Measurements from ENCODE around the gene PDXK.
"Not testable (repeated sequence)": the region's sequence is repeated elsewhere in the genome, so short reads cannot be mapped to it uniquely, and the experiment has no call there.

PDXK gene

GRCh38 chr21:43718872-43719747 is at the start of gene PDXK:
Gene PDXK, plus strand, starts transcription at chr21:43719129. Its CDS starts 166 bp downstream, at chr21:43719295.
- TF ChIP-seq POLR2A (IDR thresholded peaks at IDR 0.05; ENCODE audit: low read length), result peak; percentile 76
- no peak for TF ChIP-seq GATA1 (IDR thresholded peaks at IDR 0.05; ENCODE audit: low read depth, low read length)

GRCh38 chr21:43669828-43670605 is 48.9 kb upstream of the PDXK start:
- DNase-seq, result no peak

More at GRCh38 chr21:43718872-43719747, at the start of gene PDXK:
- DNase-seq, result peak; percentile 89 to 93

GRCh38 chr21:43675871-43676270 is 43.1 kb upstream of the PDXK start:
- TF ChIP-seq POLR2A (IDR thresholded peaks at IDR 0.05; ENCODE audit: low read length) (no peak), GATA1 (IDR thresholded peaks at IDR 0.05; ENCODE audit: low read depth, low read length) (no peak)
- no peak for DNase-seq

More at GRCh38 chr21:43669828-43670605, 48.9 kb upstream of the PDXK start:
- no peak for TF ChIP-seq POLR2A (IDR thresholded peaks at IDR 0.05; ENCODE audit: low read length)
- no peak for TF ChIP-seq GATA1 (IDR thresholded peaks at IDR 0.05; ENCODE audit: low read depth, low read length)

- TF ChIP-seq GATA1 (IDR thresholded peaks at IDR 0.05; ENCODE audit: low read depth, low read length) (no peak), POLR2A (IDR thresholded peaks at IDR 0.05; ENCODE audit: low read length) (no peak)
- no peak for DNase-seq
These were observed 42.5 kb upstream of the PDXK start for GRCh38 chr21:43676391-43676790.

GRCh38 chr21:43679951-43680350 is 39.0 kb upstream of the PDXK start:
- TF ChIP-seq GATA1 (IDR thresholded peaks at IDR 0.05; ENCODE audit: low read depth, low read length), result no peak
- no peak for DNase-seq

GRCh38 chr21:43680421-43680820 is 38.5 kb upstream of the PDXK start:
- DNase-seq, result not testable (repeated sequence)

- no peak for TF ChIP-seq POLR2A (IDR thresholded peaks at IDR 0.05; ENCODE audit: low read length)
- TF ChIP-seq GATA1 (IDR thresholded peaks at IDR 0.05; ENCODE audit: low read depth, low read length), result no peak
- no peak for DNase-seq
These were observed 37.3 kb upstream of the PDXK start for GRCh38 chr21:43681650-43682049.

- DNase-seq, result no peak
- TF ChIP-seq GATA1 (IDR thresholded peaks at IDR 0.05; ENCODE audit: low read depth, low read length) (no peak), POLR2A (IDR thresholded peaks at IDR 0.05; ENCODE audit: low read length) (no peak)
These were observed 34.5 kb upstream of the PDXK start for GRCh38 chr21:43684424-43684823.

GRCh38 chr21:43686811-43687565 is 31.9 kb upstream of the PDXK start:
- DNase-seq, result no peak
- no peak for TF ChIP-seq GATA1 (IDR thresholded peaks at IDR 0.05; ENCODE audit: low read depth, low read length)
- no peak for TF ChIP-seq POLR2A (IDR thresholded peaks at IDR 0.05; ENCODE audit: low read length)

GRCh38 chr21:43687566-43688399 is 31.1 kb upstream of the PDXK start:
- TF ChIP-seq GATA1 (IDR thresholded peaks at IDR 0.05; ENCODE audit: low read depth, low read length) (no peak), POLR2A (IDR thresholded peaks at IDR 0.05; ENCODE audit: low read length) (no peak)
- no peak for DNase-seq

- no peak for TF ChIP-seq POLR2A (IDR thresholded peaks at IDR 0.05; ENCODE audit: low read length)
- no peak for TF ChIP-seq GATA1 (IDR thresholded peaks at IDR 0.05; ENCODE audit: low read depth, low read length)
- no peak for DNase-seq
These were observed 30.0 kb upstream of the PDXK start for GRCh38 chr21:43688906-43689305.

GRCh38 chr21:43689556-43690337 is 29.2 kb upstream of the PDXK start:
- TF ChIP-seq GATA1 (IDR thresholded peaks at IDR 0.05; ENCODE audit: low read depth, low read length) (no peak), POLR2A (IDR thresholded peaks at IDR 0.05; ENCODE audit: low read length) (no peak)

More at GRCh38 chr21:43689556-43690337, 29.2 kb upstream of the PDXK start:
- DNase-seq, result no peak

Measured in erythroblast (primary cell).